Measurements from ENCODE around the gene ARSB. TPM values are rescaled to one million over a fixed set of nuclear protein-coding genes. Genes with fewer than 3 reads are reported as not detected.
"Not testable (repeated sequence)": the region's sequence is repeated elsewhere in the genome, so short reads cannot be mapped to it uniquely, and the experiment has no call there.

The ARSB gene
- total and polyA plus RNA-seq, 10 of the 15 experiments (the other 5 are each of a cell fraction or from before 2014, with no cell fraction given), result 1.2 to 8.2 (median 6.1) TPM

GRCh38 chr5:78763659-78764189 is 221.4 kb downstream of the ARSB start (continued):
- peak; percentile 90 for TF ChIP-seq ZNF687 (IDR thresholded peaks at IDR 0.05)

GRCh38 chr5:78762743-78763142 is 222.4 kb downstream of the ARSB start:
- peaks cover 40% of the 10 kb centered on the region for H3K4me1 ChIP-seq (ENCODE audit: control insufficient read depth, insufficient read depth, low read length)
- POLR2A ChIA-PET; H3K4me3 ChIP-seq; FAIRE-seq; H3K27me3 ChIP-seq (replicated peaks in 1 of 2; ENCODE audit: control insufficient read depth in 2 of 2, insufficient read depth in 2 of 2, low read length in 1 of 2); intact Hi-C loops (cut with micrococcal nuclease; ENCODE audit: unreplicated experiment); H2AFZ ChIP-seq (ENCODE audit: control insufficient read depth, low read depth, low read length); H4K20me1 ChIP-seq (ENCODE audit: control insufficient read depth, insufficient read depth); H3K36me3 ChIP-seq (ENCODE audit: control insufficient read depth in 2 of 2, insufficient read depth in 2 of 2, low read length in 1 of 2); SMC1A ChIA-PET (ENCODE audit: uncharacterized antibody, unreplicated experiment); H3K9ac ChIP-seq (ENCODE audit: control insufficient read depth, insufficient read depth, low read length); RAD21 ChIA-PET (ENCODE audit: unreplicated experiment); ATAC-seq; H3K79me2 ChIP-seq (ENCODE audit: control insufficient read depth, insufficient read depth, low read length); H3K27ac ChIP-seq (ENCODE audit: control insufficient read depth, insufficient read depth); H3K9me3 ChIP-seq (replicated peaks; ENCODE audit: control insufficient read depth, insufficient read depth, low read length); in situ Hi-C loops (cut with MboI); BruUV-seq (replicated peaks); DNase-seq (ENCODE audit: low read depth, low spot score); H3K4me2 ChIP-seq (ENCODE audit: control insufficient read depth, insufficient read depth): not testable (repeated sequence)
- WGBS (ENCODE audit: insufficient coverage, insufficient replicate concordance, low lambda C conversion rate, missing lambda C conversion rate), result 100% methylated on average over 5 of the region's 5 CpGs
- CTCF ChIA-PET, result interaction anchor here (0.6 kb wide), 1 partner anchor 211 kb away, joined by 3 read pairs; no protein-coding TSS in a partner anchor

Data from GM12878 (cell line).